Measurements from ENCODE around the gene ASS1. TPM values are rescaled to one million over a fixed set of nuclear protein-coding genes. Genes with fewer than 3 reads are reported as not detected.

ASS1 gene
- total and polyA plus RNA-seq, 11 donors: 31.5 to 154 (median 60.5) TPM

DNA sequence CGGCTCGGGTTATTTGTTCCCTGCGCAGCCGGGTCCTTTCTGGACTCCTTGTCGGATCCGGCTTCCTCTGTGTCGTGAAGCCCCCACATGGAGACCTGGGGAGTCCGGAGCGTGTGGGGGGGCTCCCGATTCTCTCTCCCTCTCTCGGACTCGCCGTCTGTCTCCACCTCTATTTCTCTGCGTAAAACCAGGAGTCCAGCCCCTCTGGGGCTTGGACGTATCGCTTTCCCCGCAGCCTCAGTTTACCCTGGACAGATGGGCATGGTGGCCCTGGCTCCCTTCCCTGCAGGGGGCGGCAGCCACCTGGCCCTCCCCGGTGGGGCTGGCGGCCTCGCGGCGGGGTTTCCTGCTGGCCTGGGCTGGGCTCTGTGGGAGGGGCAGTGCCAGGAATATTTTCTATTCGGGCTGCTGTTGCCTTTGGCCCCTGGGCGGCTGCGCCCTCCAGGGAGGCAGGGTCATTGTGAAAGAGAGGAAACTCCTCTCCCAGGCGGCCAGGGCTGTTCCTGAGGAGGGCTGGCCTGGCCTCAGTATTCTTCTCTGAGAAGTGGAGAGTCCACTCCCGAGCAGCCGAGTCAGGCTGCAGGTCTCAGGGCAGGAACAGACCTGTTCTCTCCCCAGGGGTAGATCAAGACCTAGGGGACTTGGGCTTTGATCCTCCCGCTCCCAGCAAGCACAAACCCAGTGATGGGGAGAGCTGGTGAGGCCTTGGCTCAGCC, 665 bp downstream of the ASS1 start:
- 2 to 15% (median 11%) methylated on average over 12 to 30 of the region's 30 CpGs for WGBS, 4 donors
- H3K27ac ChIP-seq: peak overlapping the region; percentile 80 to 96 (median 91)

DNA sequence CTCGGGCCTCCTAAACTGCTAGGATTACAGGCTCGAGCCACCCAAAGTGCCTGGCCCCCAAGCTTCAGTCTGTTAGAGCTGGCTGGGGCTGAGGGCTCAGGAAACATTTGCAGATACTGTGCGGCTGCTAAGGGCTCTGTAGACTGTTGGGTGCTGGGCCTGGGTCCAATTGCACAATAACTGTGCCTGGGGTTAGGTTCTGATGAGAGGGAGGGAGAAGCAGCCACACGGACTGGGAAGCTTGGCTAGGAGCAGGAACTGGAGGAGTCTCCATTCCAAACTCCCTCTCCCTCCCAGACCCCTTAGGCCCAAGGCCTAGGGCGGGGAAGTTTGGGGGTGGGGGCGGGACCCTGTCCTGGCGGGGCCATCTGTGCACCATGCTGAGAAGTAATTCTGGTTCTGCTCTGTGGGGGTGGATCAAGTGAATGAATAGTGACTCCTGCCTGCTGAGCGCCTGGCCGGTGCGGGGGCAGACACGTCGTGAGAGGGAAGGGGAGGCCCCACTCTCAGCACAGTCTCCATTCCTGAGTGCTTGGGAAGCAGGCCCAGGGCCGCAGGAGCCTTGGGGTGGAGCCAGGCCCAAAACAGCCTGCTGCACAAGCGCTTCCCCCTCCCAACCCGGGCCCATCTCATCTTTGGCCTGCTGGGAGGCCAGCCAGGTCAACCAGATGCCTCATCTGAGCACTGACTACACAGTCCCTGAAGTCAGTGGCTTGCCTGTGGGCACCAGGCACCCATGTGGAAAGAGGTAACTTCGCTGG, 1.5 kb downstream of the ASS1 start:
- H3K4me3 ChIP-seq: peak overlapping the region; percentile 58 to 82 (median 72)
- H3K27me3 ChIP-seq: peaks cover 0 to 22% (median 0%) of the 10 kb centered on the region in 9 donors
- DNase-seq (peak; percentile 89 to 95 (median 91)), ATAC-seq (peak; percentile 75 to 90 (median 82))
- no peaks in the 10 kb centered on the region for H3K36me3 ChIP-seq
- TF ChIP-seq CTCF (IDR thresholded peaks at IDR 0.05) (peak in 1 of 12 donors; percentile 3), POLR2A (IDR thresholded peaks at IDR 0.05) (no peak)
- peaks cover 13 to 70% (median 48%) of the 10 kb centered on the region in 12 donors for H3K4me1 ChIP-seq
- intact Hi-C loops (cut with DNase I): loop anchor here in 1 of 10 donors (5.0 kb wide), 1 partner anchor 131 kb away; the partner anchor contains the start of gene FUBP3
- peaks cover 0 to 11% (median 6%) of the 10 kb centered on the region in 12 donors for H3K9me3 ChIP-seq
- H3K27ac ChIP-seq: peak overlapping the region; percentile 80 to 96 (median 91)
- 21 to 24% (median 24%) methylated on average over 5 to 16 of the region's 16 CpGs for WGBS, 4 donors

More for the DNA sequence above, 665 bp downstream of the ASS1 start:
- Histone ChIP-seq H3K4me3 (peak overlapping the region; percentile 58 to 82 (median 72)), H3K27me3 (peaks cover 0 to 22% (median 0%) of the 10 kb centered on the region in 9 donors), H3K9me3 (peaks cover 0 to 20% (median 11%) of the 10 kb centered on the region in 12 donors), H3K36me3 (no peaks in the 10 kb centered on the region), H3K4me1 (peaks cover 5 to 61% (median 40%) of the 10 kb centered on the region in 12 donors)
- DNase-seq (peak; percentile 70 to 86 (median 77)), ATAC-seq (peak; percentile 35 to 67 (median 54))
- intact Hi-C loops (cut with DNase I): loop anchor here in 2 of 10 donors (2.0 to 5.0 kb wide), 2 partner anchors 19 to 132 kb away; partner anchors contain the start of gene FUBP3 (in 1 of the 2)
- peak in 1 of 2 donors; percentile 32 for TF ChIP-seq POLR2A (IDR thresholded peaks at IDR 0.05)
- TF ChIP-seq CTCF (IDR thresholded peaks at IDR 0.05): peak in 8 of 12 donors; percentile 12 to 46 (median 18)

DNA sequence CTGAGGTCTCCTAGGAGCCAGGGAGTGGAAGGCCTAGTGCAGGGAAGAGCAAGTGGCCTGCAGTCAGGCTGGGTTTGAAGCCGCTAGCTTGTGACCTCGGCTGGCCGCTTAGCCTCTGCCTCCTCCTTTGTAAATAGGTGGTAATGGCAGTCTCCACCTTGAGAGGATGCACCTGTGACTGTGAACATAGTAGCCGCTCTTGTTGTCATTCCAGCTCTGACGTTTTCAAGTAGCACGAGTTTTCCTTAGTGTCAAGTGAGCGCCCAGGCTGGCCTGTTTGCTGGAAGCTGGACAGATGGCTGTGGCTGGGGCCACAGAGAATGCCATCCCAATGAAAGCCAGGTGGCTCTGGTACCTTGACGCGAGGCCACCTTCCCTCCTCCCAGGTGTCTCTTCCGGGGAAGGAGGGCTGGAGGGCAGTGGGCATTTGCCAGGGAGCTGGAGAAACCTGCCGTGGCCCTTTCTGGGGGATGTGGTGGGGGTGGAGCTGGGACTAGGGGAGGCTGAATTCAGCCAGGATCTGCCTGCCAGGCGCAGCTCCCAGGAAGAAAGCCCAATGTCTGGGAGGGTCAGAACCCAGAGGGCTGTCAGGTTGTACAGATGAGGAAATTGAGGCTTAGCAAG, 2.5 kb downstream of the ASS1 start:
- Histone ChIP-seq H3K27ac (peak overlapping the region; percentile 80 to 96 (median 91)), H3K27me3 (peaks cover 0 to 22% (median 0%) of the 10 kb centered on the region in 9 donors), H3K9me3 (peaks cover 0 to under 1% (median 0%) of the 10 kb centered on the region in 12 donors), H3K4me3 (peak overlapping the region in 3 of 12 donors; percentile 76 to 81 (median 78)), H3K36me3 (no peaks in the 10 kb centered on the region), H3K4me1 (peaks cover 22 to 80% (median 58%) of the 10 kb centered on the region in 12 donors)
- no peak for DNase-seq
- intact Hi-C loops (cut with DNase I): loop anchor here in 1 of 10 donors (5.0 kb wide), 1 partner anchor 130 kb away; the partner anchor contains the start of gene FUBP3
- TF ChIP-seq POLR2A (IDR thresholded peaks at IDR 0.05) (no peak), CTCF (IDR thresholded peaks at IDR 0.05) (no peak)
- ATAC-seq: no peak
- 77 to 82% (median 80%) methylated on average over 10 to 12 of the region's 12 CpGs for WGBS, 4 donors
